Trophoblast cell (in vitro differentiated cells and primary cell): ENCODE measurements around the gene EIF3B.
A peak's percentile ranks its signal among the peaks of the same experiment; 100 is the strongest.

Experiments used
- DNase-seq, 2 donors: peaks; one replicate each; pipeline ENCODE4 v3.0.0-alpha.2; 2016
- H2AFZ ChIP-seq: 2 replicates; pipeline ENCODE4 v1.6.1; 2013; ENCODE audit warnings: low read length, moderate library complexity, mild to moderate bottlenecking; ENCODE audit not compliant: insufficient read depth, poor library complexity
- H2AK5ac ChIP-seq: 2 replicates; pipeline ENCODE4 v1.6.1; 2013; ENCODE audit warnings: mild to moderate bottlenecking, low read length
- H2BK120ac ChIP-seq: 2 replicates; pipeline ENCODE4 v1.6.1; 2013; ENCODE audit warnings: low read length, mild to moderate bottlenecking, moderate library complexity; ENCODE audit not compliant: insufficient read depth, poor library complexity
- H2BK12ac ChIP-seq: 2 replicates; pipeline ENCODE4 v1.6.1; 2013; ENCODE audit warnings: mild to moderate bottlenecking, low read length, moderate library complexity
- H2BK5ac ChIP-seq: 2 replicates; pipeline ENCODE4 v1.6.1; 2013; ENCODE audit warnings: low read length, low read depth, moderate library complexity, mild to moderate bottlenecking; ENCODE audit not compliant: poor library complexity
- H3K14ac ChIP-seq: 2 replicates; pipeline ENCODE4 v1.6.1; 2013; ENCODE audit warnings: mild to moderate bottlenecking, low read length
- H3K18ac ChIP-seq: 2 replicates; pipeline ENCODE4 v1.6.1; 2013; ENCODE audit warnings: mild to moderate bottlenecking, low read length
- H3K23ac ChIP-seq: 2 replicates; pipeline ENCODE4 v1.6.1; 2013; ENCODE audit warnings: low read length
- H3K27ac ChIP-seq: 2 replicates; pipeline ENCODE4 v1.5.1; 2013; ENCODE audit warnings: low read depth, mild to moderate bottlenecking, inconsistent platforms, low read length, moderate library complexity
- H3K27me3 ChIP-seq: 2 replicates; pipeline ENCODE4 v1.6.1; 2013; ENCODE audit warnings: inconsistent platforms, mild to moderate bottlenecking, low read length, moderate library complexity; ENCODE audit not compliant: insufficient read depth
- H3K36me3 ChIP-seq, 2 experiments: 1 replicate in 1 of 2; 2 replicates in 1 of 2; pipeline ENCODE4 v1.6.1; 2013; ENCODE audit warnings: low read length in 2 of 2, mild to moderate bottlenecking in 2 of 2, moderate library complexity in 1 of 2; ENCODE audit not compliant: insufficient read depth in 2 of 2, control insufficient read depth in 1 of 2
- H3K4ac ChIP-seq: 2 replicates; pipeline ENCODE4 v1.6.1; 2013; ENCODE audit warnings: low read depth, mild to moderate bottlenecking, low read length, moderate library complexity
- H3K4me1 ChIP-seq, 2 experiments: 1 replicate in 1 of 2; 2 replicates in 1 of 2; pipeline ENCODE4 v1.6.1; 2013; ENCODE audit warnings: low read length in 2 of 2, mild to moderate bottlenecking in 2 of 2, moderate library complexity in 1 of 2; ENCODE audit not compliant: insufficient read depth in 2 of 2, control insufficient read depth in 1 of 2
- H3K4me2 ChIP-seq: 2 replicates; pipeline ENCODE4 v1.6.1; 2013; ENCODE audit warnings: inconsistent platforms, mild to moderate bottlenecking, low read length, moderate library complexity
- H3K4me3 ChIP-seq: 2 replicates; pipeline ENCODE4 v1.5.1; 2013; ENCODE audit warnings: mild to moderate bottlenecking, low read depth, low read length, inconsistent platforms
- H3K79me1 ChIP-seq: one replicate; pipeline ENCODE4 v1.6.1; 2013; ENCODE audit warnings: low read length
- H3K79me2 ChIP-seq: 2 replicates; pipeline ENCODE4 v1.6.1; 2013; ENCODE audit warnings: low read length, mild to moderate bottlenecking; ENCODE audit not compliant: control insufficient read depth, insufficient read depth, poor library complexity
- H3K9ac ChIP-seq: 2 replicates; pipeline ENCODE4 v1.6.1; 2013; ENCODE audit warnings: mild to moderate bottlenecking, low read length
- H3K9me3 ChIP-seq: 2 replicates; pipeline ENCODE4 v1.6.1; 2013; ENCODE audit warnings: low read depth, mild to moderate bottlenecking, control low read depth, inconsistent platforms, low read length; ENCODE audit not compliant: insufficient read depth
- H4K12ac ChIP-seq: 2 replicates; pipeline ENCODE4 v1.6.1; 2013; ENCODE audit warnings: low read depth, mild to moderate bottlenecking, low read length, moderate library complexity
- H4K8ac ChIP-seq: 2 replicates; pipeline ENCODE4 v1.6.1; 2013; ENCODE audit warnings: low read depth, mild to moderate bottlenecking, low read length, moderate library complexity
- H4K91ac ChIP-seq: one replicate; pipeline ENCODE4 v1.6.1; 2013; ENCODE audit warnings: low read depth, mild to moderate bottlenecking, low read length, moderate library complexity
- WGBS: extraction: QIAGEN DNeasy Blood & Tissue Kit; methylation state at CpG from one replicate; pipeline ENCODE4 v1.1.7; 2013; ENCODE audit warnings: missing lambda C conversion rate; ENCODE audit not compliant: insufficient read length, insufficient coverage; ENCODE audit errors: extremely low coverage; 5-methylcytosine and 5-hydroxymethylcytosine counted together

The EIF3B gene

DNA sequence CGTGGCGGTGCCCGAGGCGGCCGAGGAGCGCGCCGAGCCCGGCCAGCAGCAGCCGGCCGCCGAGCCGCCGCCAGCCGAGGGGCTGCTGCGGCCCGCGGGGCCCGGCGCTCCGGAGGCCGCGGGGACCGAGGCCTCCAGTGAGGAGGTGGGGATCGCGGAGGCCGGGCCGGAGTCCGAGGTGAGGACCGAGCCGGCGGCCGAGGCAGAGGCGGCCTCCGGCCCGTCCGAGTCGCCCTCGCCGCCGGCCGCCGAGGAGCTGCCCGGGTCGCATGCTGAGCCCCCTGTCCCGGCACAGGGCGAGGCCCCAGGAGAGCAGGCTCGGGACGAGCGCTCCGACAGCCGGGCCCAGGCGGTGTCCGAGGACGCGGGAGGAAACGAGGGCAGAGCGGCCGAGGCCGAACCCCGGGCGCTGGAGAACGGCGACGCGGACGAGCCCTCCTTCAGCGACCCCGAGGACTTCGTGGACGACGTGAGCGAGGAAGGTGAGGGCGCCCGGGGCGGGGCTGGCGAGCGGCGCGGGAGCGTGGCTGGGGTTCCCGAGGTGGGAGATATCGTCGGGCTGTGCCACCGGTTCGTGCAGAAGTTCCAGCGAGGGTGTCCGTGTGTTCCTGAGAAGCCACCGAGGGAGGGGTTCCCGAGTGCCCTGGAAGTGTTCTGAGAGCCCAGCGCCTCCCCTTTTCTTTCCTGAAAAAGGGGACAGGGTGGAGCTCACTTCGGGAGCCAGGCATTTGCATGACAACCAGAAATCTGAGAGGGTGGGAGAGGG is 495 bp downstream of the EIF3B start:
- WGBS = no CpG with 5 or more reads among the region's 92 CpGs
- H3K79me1 ChIP-seq = peaks cover 16% of the 10 kb centered on the region
- peak overlapping the region; percentile 73 for H2AK5ac ChIP-seq

DNA sequence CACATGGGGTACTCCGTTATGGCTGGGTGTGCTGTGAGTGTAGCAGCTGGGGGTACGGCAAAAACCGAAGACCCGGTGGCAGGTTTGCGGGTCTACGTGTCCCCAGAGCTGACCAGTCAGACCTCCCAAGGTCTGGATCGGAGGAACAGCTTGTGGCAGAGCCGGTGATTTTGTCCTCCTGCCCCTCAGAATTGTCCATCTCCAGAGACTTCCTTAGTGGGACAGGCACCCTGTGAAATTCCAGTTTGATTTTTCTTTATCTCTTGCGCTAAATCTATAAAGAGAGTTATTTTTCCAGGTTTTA is 1.0 kb downstream of the EIF3B start:
- Histone ChIP-seq H3K4me1 (peaks cover 4 to 6% of the 10 kb centered on the region in 2 experiments), H3K9ac (peak overlapping the region; percentile 89), H3K27ac (no peak overlapping the region), H3K23ac (no peak overlapping the region), H2AFZ (no peak overlapping the region), H2AK5ac (peak overlapping the region; percentile 73), H3K9me3 (no peaks in the 10 kb centered on the region), H4K12ac (peak overlapping the region; percentile 83), H3K79me2 (peaks cover 41% of the 10 kb centered on the region), H3K18ac (peak overlapping the region; percentile 83), H3K27me3 (no peaks in the 10 kb centered on the region), H3K79me1 (peaks cover 16% of the 10 kb centered on the region), H2BK120ac (no peak overlapping the region), H3K4me3 (peak overlapping the region; percentile 95), H4K91ac (peak overlapping the region; percentile 99), H3K4me2 (peak overlapping the region; percentile 89), H2BK12ac (no peak overlapping the region), H3K36me3 (peaks cover 16 to 21% of the 10 kb centered on the region in 2 experiments), H3K4ac (peak overlapping the region; percentile 100), H2BK5ac (peak overlapping the region; percentile 35), H4K8ac (peak overlapping the region; percentile 79), H3K14ac (peak overlapping the region; percentile 91)
- peak in 1 of 2 donors; percentile 10 for DNase-seq
- WGBS = no CpG with 5 or more reads among the region's 9 CpGs

More for the DNA sequence above, 495 bp downstream of the EIF3B start:
- Histone ChIP-seq H3K14ac (peak overlapping the region; percentile 91), H3K9me3 (no peaks in the 10 kb centered on the region), H2AFZ (peak overlapping the region; percentile 96), H4K8ac (peak overlapping the region; percentile 79), H3K4ac (peak overlapping the region; percentile 100), H3K23ac (no peak overlapping the region), H3K4me1 (peaks cover 4 to 6% of the 10 kb centered on the region in 2 experiments), H2BK12ac (no peak overlapping the region), H3K79me2 (peaks cover 41% of the 10 kb centered on the region), H2BK120ac (peak overlapping the region; percentile 62), H3K4me3 (peak overlapping the region; percentile 95), H3K18ac (peak overlapping the region; percentile 83), H4K91ac (peak overlapping the region; percentile 99), H3K27me3 (no peaks in the 10 kb centered on the region), H3K9ac (peak overlapping the region; percentile 89), H4K12ac (peak overlapping the region; percentile 83), H3K27ac (peak overlapping the region; percentile 89), H3K4me2 (peak overlapping the region; percentile 89), H2BK5ac (peak overlapping the region; percentile 35), H3K36me3 (peaks cover 15 to 21% of the 10 kb centered on the region in 2 experiments)
- DNase-seq = peak in 1 of 2 donors; percentile 45

DNA sequence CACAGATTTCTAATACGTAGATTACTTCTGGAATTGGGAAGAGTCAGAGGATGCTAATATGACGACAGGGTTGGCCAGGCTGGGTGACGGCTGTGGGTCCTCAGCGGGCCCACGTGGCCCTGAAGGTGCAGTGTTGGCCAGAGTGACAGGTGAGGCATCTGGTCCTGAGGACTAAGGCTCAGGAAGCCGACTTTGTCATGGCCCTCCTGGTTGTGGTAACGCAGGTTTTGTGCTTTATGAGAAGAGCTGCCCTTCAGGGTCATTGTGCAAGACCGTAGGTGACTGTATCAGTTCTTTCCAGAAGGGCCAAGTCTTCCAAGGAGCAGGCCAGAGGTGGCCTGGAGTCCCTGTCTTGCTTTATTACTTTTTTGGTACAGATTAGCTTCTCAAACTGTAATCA is 2.5 kb downstream of the EIF3B start:
- no CpG with 5 or more reads among the region's 8 CpGs for WGBS
- H3K36me3 ChIP-seq = peaks cover 23 to 30% of the 10 kb centered on the region in 2 experiments
- no peak overlapping the region for H2BK5ac ChIP-seq
- no peak overlapping the region for H2BK12ac ChIP-seq
- peaks cover 16% of the 10 kb centered on the region for H3K79me1 ChIP-seq
- H2AFZ ChIP-seq = no peak overlapping the region
- H3K14ac ChIP-seq = no peak overlapping the region
- H3K18ac ChIP-seq = no peak overlapping the region
- H3K4me2 ChIP-seq = no peak overlapping the region
- H3K9ac ChIP-seq = peak overlapping the region; percentile 28
- no peak overlapping the region for H3K4me3 ChIP-seq
- H4K91ac ChIP-seq = no peak overlapping the region
- H3K4me1 ChIP-seq = peaks cover 4 to 6% of the 10 kb centered on the region in 2 experiments
- peak; percentile 57 to 61 for DNase-seq
- no peaks in the 10 kb centered on the region for H3K27me3 ChIP-seq
- peaks cover 41% of the 10 kb centered on the region for H3K79me2 ChIP-seq
- no peaks in the 10 kb centered on the region for H3K9me3 ChIP-seq
- no peak overlapping the region for H3K27ac ChIP-seq
- no peak overlapping the region for H2BK120ac ChIP-seq
- H4K8ac ChIP-seq = no peak overlapping the region
- H4K12ac ChIP-seq = no peak overlapping the region
- no peak overlapping the region for H2AK5ac ChIP-seq
- peak overlapping the region; percentile 90 for H3K4ac ChIP-seq
- H3K23ac ChIP-seq = no peak overlapping the region

DNA sequence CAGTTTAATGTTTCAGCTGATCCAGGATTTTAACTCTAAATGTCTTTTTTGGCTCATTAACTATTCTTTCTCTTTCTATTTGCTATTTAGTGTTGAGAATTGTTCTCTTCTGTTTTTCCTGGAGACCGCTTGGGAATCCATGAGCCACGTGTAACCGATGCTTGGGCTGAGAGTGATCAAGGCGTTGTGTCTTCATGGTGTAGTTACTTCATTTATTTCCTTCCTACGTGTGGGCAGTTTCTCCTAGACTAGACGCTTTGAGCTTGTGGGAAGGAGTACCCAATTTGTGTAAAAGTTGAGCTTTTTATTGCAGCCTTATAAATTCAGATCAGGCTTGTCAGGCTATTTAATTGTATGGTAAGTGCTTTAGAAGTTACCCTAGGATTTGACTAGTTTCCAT is 2.9 kb downstream of the EIF3B start:
- H3K79me1 ChIP-seq = peaks cover 16% of the 10 kb centered on the region
- H3K9me3 ChIP-seq = peaks cover 2% of the 10 kb centered on the region
- H3K36me3 ChIP-seq = peaks cover 27 to 34% of the 10 kb centered on the region in 2 experiments
- no peak overlapping the region for H2AK5ac ChIP-seq
- H3K27me3 ChIP-seq = no peaks in the 10 kb centered on the region
- no CpG with 5 or more reads among the region's 6 CpGs for WGBS
- H2BK120ac ChIP-seq = no peak overlapping the region
- H2BK5ac ChIP-seq = no peak overlapping the region
- H3K18ac ChIP-seq = no peak overlapping the region
- H3K14ac ChIP-seq = no peak overlapping the region
- H3K27ac ChIP-seq = no peak overlapping the region
- H3K4ac ChIP-seq = peak overlapping the region; percentile 90
- no peak overlapping the region for H2BK12ac ChIP-seq
- H3K4me2 ChIP-seq = no peak overlapping the region
- H3K9ac ChIP-seq = no peak overlapping the region
- DNase-seq = no peak
- H4K12ac ChIP-seq = no peak overlapping the region
- H3K79me2 ChIP-seq = peaks cover 41% of the 10 kb centered on the region
- no peak overlapping the region for H4K8ac ChIP-seq
- H3K4me1 ChIP-seq = peaks cover 4 to 6% of the 10 kb centered on the region in 2 experiments
- no peak overlapping the region for H3K23ac ChIP-seq
- H4K91ac ChIP-seq = no peak overlapping the region
- H2AFZ ChIP-seq = no peak overlapping the region
- H3K4me3 ChIP-seq = no peak overlapping the region
